Measurements from ENCODE around the gene MPRIP.

DNA sequence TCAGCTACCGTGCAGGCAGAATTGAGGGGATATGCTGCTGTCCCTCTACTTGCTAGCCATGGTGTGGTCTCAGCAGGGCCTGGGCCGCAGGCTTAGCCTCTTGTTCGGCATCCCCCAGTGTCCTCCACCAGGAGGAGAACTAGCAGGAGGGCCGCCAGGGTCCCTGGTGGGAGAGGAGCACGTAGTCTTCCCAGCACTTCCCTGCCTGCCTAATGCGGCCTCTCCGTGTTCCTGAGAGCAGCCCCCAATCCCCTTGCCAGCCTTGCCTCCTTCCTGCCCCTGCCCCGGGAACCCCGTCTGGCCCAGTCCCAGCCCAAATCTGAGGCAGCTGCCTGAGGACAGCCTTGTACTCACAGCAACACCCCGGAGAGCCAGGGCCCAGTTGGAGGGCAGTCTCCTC lies 125.7 kb downstream of the MPRIP start:
- no peak for TF ChIP-seq GLIS3 (CRISPR knock-in tag; IDR thresholded peaks at IDR 0.05)
- no peak for TF ChIP-seq ZFP30 (CRISPR knock-in tag; IDR thresholded peaks at IDR 0.05)
- TF ChIP-seq ZNF8 (CRISPR knock-in tag; IDR thresholded peaks at IDR 0.05), result no peak
- no peak for TF ChIP-seq ZNF565 (CRISPR knock-in tag; conservative IDR thresholded peaks at IDR 0.05; ENCODE audit: low read depth)
- TF ChIP-seq, protein P1, sequence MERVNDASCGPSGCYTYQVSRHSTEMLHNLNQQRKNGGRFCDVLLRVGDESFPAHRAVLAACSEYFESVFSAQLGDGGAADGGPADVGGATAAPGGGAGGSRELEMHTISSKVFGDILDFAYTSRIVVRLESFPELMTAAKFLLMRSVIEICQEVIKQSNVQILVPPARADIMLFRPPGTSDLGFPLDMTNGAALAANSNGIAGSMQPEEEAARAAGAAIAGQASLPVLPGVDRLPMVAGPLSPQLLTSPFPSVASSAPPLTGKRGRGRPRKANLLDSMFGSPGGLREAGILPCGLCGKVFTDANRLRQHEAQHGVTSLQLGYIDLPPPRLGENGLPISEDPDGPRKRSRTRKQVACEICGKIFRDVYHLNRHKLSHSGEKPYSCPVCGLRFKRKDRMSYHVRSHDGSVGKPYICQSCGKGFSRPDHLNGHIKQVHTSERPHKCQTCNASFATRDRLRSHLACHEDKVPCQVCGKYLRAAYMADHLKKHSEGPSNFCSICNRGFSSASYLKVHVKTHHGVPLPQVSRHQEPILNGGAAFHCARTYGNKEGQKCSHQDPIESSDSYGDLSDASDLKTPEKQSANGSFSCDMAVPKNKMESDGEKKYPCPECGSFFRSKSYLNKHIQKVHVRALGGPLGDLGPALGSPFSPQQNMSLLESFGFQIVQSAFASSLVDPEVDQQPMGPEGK (CRISPR knock-in tag; IDR thresholded peaks at IDR 0.05; ENCODE audit: borderline replicate concordance), result no peak
- TF ChIP-seq RARB (CRISPR knock-in tag; IDR thresholded peaks at IDR 0.05), result no peak
- TF ChIP-seq TOX (CRISPR knock-in tag; IDR thresholded peaks at IDR 0.05; ENCODE audit: borderline replicate concordance), result no peak
- TF ChIP-seq, protein P2, sequence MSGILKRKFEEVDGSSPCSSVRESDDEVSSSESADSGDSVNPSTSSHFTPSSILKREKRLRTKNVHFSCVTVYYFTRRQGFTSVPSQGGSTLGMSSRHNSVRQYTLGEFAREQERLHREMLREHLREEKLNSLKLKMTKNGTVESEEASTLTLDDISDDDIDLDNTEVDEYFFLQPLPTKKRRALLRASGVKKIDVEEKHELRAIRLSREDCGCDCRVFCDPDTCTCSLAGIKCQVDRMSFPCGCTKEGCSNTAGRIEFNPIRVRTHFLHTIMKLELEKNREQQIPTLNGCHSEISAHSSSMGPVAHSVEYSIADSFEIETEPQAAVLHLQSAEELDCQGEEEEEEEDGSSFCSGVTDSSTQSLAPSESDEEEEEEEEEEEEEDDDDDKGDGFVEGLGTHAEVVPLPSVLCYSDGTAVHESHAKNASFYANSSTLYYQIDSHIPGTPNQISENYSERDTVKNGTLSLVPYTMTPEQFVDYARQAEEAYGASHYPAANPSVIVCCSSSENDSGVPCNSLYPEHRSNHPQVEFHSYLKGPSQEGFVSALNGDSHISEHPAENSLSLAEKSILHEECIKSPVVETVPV (CRISPR knock-in tag; IDR thresholded peaks at IDR 0.05), result no peak
- no peak for TF ChIP-seq ARNTL (CRISPR knock-in tag; IDR thresholded peaks at IDR 0.05; ENCODE audit: borderline replicate concordance, low read depth)
- TF ChIP-seq ZFP3 (CRISPR knock-in tag; IDR thresholded peaks at IDR 0.05), result no peak
- no peak for TF ChIP-seq OSR1 (CRISPR knock-in tag; IDR thresholded peaks at IDR 0.05)

All from SK-N-SH treated with all-trans-retinoic acid at 6 μM for 48 hours (cell line).